A673 (cell line): ENCODE data around the gene INAFM2.

ENCODE experiments used
- EZH2 ChIP-seq: fragments of 200-600 bp; sonication (generic); IDR thresholded peaks from 2 replicates; pipeline ENCODE4 v1.6.1; 2017; ENCODE audit warnings: borderline replicate concordance, low read depth, mild to moderate bottlenecking, mixed read lengths, antibody characterized with exemption, low read length; ENCODE audit not compliant: poor library complexity, severe bottlenecking
- TF ChIP-seq, protein P1 (sequence below): fragments of 300-800, 200-600 bp; sonication (generic); conservative IDR thresholded peaks from 2 replicates; pipeline ENCODE4 v1.5.1; 2017; ENCODE audit warnings: low read depth, mild to moderate bottlenecking, antibody characterized with exemption, low read length, moderate library complexity, mixed read lengths

GRCh38 chr15:40298216-40298935 is 25.1 kb upstream of the INAFM2 start:
- TF ChIP-seq, protein P1, sequence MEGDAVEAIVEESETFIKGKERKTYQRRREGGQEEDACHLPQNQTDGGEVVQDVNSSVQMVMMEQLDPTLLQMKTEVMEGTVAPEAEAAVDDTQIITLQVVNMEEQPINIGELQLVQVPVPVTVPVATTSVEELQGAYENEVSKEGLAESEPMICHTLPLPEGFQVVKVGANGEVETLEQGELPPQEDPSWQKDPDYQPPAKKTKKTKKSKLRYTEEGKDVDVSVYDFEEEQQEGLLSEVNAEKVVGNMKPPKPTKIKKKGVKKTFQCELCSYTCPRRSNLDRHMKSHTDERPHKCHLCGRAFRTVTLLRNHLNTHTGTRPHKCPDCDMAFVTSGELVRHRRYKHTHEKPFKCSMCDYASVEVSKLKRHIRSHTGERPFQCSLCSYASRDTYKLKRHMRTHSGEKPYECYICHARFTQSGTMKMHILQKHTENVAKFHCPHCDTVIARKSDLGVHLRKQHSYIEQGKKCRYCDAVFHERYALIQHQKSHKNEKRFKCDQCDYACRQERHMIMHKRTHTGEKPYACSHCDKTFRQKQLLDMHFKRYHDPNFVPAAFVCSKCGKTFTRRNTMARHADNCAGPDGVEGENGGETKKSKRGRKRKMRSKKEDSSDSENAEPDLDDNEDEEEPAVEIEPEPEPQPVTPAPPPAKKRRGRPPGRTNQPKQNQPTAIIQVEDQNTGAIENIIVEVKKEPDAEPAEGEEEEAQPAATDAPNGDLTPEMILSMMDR: no peak
- no peak for TF ChIP-seq EZH2
